Retinal pigment epithelial cell (primary cell): ENCODE data around the gene SLC27A5.

Experiments
- DNase-seq: peaks from one replicate; pipeline ENCODE4 v3.0.0-alpha.2; 2010; ENCODE audit warnings: low read depth
- H3K4me3 ChIP-seq: 2 replicates; pipeline ENCODE4 v1.5.1; 2011; ENCODE audit warnings: mild to moderate bottlenecking, low read length, control low read depth, moderate library complexity
- TF ChIP-seq, protein P1 (sequence below): conservative IDR thresholded peaks from 2 replicates; pipeline ENCODE4 v1.5.1; 2011; ENCODE audit warnings: low read depth, low read length, control low read depth, inconsistent platforms

The SLC27A5 gene

DNA sequence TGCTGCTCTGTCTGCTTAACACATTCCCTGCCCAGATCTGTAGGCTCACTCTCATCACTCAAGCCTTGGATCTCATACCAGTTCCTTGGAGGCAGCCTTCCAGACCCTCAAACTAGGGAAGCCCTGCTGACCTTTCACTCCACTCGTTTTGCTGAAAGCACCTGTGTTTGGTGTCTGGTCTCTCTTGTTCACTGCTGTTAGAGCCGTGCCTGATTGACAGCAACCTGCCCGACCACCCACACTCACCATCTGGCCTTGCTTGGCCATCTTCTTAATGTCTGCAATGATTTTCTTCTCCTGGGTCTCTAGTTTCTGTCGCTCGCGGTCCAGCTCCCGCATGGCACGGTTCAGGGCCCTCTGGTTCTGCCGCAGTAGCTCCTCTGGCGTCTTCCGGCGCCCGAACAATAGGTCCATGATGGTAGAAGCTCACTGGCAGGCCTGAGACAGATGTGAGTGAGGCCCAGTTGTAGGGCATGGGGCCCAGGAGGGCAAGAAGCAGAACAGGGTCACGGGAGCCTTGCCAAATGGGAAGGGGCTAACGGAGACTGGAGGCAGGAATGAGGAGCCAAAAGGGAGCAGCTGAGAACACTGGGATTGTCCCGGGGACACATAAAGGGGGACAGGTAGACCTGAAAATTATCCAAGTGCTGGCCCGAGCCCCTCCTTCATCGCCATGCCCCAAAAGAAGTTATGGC is 42.2 kb upstream of the SLC27A5 start:
- H3K4me3 ChIP-seq = peak overlapping the region; percentile 81
- no peak for DNase-seq
- TF ChIP-seq, protein P1, sequence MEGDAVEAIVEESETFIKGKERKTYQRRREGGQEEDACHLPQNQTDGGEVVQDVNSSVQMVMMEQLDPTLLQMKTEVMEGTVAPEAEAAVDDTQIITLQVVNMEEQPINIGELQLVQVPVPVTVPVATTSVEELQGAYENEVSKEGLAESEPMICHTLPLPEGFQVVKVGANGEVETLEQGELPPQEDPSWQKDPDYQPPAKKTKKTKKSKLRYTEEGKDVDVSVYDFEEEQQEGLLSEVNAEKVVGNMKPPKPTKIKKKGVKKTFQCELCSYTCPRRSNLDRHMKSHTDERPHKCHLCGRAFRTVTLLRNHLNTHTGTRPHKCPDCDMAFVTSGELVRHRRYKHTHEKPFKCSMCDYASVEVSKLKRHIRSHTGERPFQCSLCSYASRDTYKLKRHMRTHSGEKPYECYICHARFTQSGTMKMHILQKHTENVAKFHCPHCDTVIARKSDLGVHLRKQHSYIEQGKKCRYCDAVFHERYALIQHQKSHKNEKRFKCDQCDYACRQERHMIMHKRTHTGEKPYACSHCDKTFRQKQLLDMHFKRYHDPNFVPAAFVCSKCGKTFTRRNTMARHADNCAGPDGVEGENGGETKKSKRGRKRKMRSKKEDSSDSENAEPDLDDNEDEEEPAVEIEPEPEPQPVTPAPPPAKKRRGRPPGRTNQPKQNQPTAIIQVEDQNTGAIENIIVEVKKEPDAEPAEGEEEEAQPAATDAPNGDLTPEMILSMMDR = no peak

DNA sequence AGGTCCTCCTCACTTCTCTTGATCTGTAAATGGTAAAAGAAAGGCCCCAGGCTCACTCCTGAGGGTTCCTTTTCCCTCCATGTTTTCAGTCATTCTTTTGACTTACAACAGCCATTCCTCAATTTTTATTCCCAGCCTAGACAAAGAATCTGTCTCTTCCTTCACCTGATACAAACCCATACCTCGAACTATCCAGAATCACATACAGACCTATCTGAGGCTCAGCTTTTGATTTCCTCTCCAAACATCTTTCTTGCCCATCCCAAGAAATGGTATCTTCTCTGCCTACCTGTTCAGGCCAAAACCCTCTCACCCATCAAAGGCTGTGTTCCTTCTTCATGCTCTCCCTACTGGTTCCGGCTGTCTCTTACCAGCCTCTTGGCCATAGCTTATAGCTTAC is 40.9 kb upstream of the SLC27A5 start:
- no peak overlapping the region for H3K4me3 ChIP-seq
- no peak for DNase-seq
- TF ChIP-seq, protein P1 = no peak

DNA sequence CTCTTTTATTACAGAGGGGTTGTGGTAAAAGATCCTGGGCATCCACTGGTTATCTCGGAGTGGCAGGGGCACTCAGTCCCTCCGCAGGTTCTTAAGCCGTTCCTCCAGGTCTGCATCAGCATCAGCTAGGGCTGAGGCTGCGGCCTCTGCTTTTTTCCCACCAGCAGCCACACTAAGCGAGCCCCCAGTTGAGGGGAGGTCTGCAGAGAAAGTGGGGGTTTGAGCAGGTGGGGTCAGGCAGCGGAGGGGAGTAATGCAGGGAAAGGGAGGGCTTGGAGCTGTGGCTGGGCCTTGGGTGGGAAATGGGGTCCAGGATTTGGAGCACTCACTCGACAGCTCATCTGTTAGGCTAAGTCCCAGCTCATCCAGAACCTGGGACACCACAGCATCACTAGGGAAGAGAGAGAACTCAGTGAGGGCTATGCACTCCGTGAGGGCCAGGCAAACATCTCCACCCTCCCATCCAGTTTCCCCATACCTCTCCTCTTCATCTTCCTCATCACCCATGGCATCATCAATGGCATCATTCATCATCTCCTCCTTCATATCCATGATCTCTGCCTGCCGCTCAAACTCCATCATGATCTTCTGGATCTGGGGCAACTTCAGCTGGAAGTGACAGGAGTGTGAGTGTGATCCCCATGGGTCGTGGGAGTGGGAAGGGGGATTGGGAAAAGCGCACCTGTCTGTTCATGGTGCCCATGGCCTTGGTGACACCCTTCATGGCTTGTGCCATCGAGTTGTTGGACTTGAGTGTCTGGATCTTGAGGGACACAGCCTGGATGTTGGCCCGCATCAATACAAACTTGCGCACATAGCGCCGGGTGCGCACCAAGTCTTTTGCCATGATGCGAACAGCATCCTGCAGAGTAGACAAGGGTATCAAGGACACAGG is 40.0 kb upstream of the SLC27A5 start:
- TF ChIP-seq, protein P1 = no peak
- H3K4me3 ChIP-seq = no peak overlapping the region
- DNase-seq = no peak

DNA sequence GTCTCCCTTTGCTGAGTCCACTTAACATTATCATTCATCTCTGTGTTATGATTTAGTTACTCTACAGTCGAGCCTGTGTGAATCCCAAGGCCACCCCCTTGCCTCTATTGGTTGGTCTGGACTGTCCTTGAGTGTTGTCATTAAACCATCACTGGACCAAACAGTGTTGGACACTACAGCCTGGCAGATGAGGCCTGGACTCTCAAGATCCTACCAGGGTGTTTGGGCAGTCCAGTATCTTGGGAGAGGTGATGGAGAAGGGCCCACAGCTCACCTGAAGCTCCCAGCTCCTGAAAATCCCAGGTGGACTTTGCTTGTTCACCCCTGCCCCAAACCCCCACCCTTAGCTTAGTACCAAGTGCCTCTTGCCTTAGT is 39.3 kb upstream of the SLC27A5 start:
- TF ChIP-seq, protein P1 = no peak
- no peak for DNase-seq
- no peak overlapping the region for H3K4me3 ChIP-seq

DNA sequence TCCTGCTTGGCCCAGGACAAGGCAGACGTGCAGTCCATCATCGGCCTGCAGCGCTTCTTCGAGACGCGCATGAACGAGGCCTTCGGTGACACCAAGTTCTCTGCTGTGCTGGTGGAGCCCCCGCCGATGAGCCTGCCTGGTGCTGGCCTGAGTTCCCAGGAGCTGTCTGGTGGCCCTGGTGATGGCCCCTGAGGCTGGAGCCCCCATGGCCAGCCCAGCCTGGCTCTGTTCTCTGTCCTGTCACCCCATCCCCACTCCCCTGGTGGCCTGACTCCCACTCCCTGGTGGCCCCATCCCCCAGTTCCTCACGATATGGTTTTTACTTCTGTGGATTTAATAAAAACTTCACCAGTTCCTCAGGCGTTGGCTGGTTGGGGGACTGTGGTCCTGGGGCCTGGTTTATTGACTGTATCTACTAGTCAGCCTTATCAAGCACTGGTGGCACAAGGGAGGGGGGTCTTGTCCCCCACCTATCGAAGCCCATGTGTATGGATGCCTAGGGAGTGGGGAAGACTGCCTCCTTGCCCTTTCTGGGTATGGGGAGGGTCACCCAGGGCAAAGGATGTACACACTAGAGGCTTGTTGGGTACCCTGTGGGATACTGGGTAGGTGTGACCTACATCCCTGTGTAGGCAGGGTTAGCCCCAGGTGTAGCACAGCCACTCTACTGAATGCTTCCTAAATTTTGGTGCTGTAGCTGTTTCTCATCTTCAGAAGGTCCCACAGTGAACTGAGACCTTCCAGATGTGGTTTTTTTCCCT is 38.8 kb upstream of the SLC27A5 start:
- no peak overlapping the region for H3K4me3 ChIP-seq
- DNase-seq = no peak
- TF ChIP-seq, protein P1 = no peak

DNA sequence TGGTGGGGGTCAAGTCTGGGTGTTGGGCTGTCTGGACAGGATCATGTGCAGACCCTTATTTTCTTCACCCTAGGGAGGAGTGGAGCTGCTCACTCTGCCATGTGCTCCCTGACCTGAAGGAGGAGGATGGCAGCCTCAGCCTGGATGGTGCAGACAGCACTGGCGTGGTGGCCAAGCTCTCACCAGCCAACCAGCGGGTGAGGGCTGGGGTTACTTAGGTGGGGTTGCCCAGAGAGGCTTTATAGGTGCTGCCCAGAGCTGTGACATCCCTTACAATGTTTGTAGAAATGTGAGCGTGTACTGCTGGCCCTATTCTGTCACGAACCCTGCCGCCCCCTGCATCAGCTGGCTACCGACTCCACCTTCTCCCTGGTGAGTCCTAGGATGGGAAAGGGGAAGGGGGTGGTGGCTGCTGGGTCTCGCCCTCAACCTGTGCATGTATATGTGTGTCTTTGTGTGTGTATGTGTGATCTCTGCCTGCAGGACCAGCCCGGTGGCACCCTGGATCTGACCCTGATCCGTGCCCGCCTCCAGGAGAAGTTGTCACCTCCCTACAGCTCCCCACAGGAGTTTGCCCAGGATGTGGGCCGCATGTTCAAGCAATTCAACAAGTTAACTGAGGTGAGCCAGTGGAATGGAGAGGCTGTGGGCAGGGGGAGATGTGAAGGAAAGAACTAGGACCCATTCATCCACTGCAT is 38.0 kb upstream of the SLC27A5 start:
- no peak for DNase-seq
- TF ChIP-seq, protein P1 = no peak
- H3K4me3 ChIP-seq = no peak overlapping the region
